H9 (cell line): ENCODE results near the gene MSI2. TPM values are rescaled to one million over a fixed set of nuclear protein-coding genes. Genes with fewer than 3 reads are reported as not detected.

Experiments
- DNase-seq: peaks from one replicate; pipeline ENCODE4 v3.0.0-alpha.2; 2017
- H2AFZ ChIP-seq: one replicate; pipeline ENCODE4 v1.6.1; 2013; ENCODE audit warnings: mild to moderate bottlenecking, low read length, control low read depth, moderate library complexity
- H2AK5ac ChIP-seq: 2 replicates; pipeline ENCODE4 v1.6.1; 2013; ENCODE audit warnings: low read length, control low read depth, mixed read lengths; ENCODE audit not compliant: insufficient read length
- H2BK120ac ChIP-seq: one replicate; pipeline ENCODE4 v1.6.1; 2013; ENCODE audit warnings: low read depth, mild to moderate bottlenecking, low read length, control low read depth, inconsistent platforms; ENCODE audit not compliant: poor library complexity, severe bottlenecking
- H2BK12ac ChIP-seq: 2 replicates; pipeline ENCODE4 v1.6.1; 2013; ENCODE audit warnings: low read length, control low read depth, mixed read lengths, low read depth; ENCODE audit not compliant: insufficient read length
- H2BK15ac ChIP-seq: 2 replicates; pipeline ENCODE4 v1.6.1; 2013; ENCODE audit warnings: low read depth, low read length, control low read depth
- H2BK20ac ChIP-seq: one replicate; pipeline ENCODE4 v1.6.1; 2013; ENCODE audit warnings: low read depth, mild to moderate bottlenecking, low read length, control low read depth, inconsistent platforms; ENCODE audit not compliant: poor library complexity, severe bottlenecking
- H2BK5ac ChIP-seq: 2 replicates; pipeline ENCODE4 v1.6.1; 2013; ENCODE audit warnings: low read length, control low read depth, mixed read lengths; ENCODE audit not compliant: insufficient read length
- H3K14ac ChIP-seq: 2 replicates; pipeline ENCODE4 v1.6.1; 2013; ENCODE audit warnings: low read length, control low read depth; ENCODE audit not compliant: insufficient read depth
- H3K18ac ChIP-seq: 2 replicates; pipeline ENCODE4 v1.6.1; 2013; ENCODE audit warnings: low read depth, mild to moderate bottlenecking, mixed read lengths, low read length, control low read depth; ENCODE audit not compliant: insufficient read length
- H3K23ac ChIP-seq: 2 replicates; pipeline ENCODE4 v1.6.1; 2013; ENCODE audit warnings: low read length, control low read depth, mixed read lengths, low read depth; ENCODE audit not compliant: insufficient read length
- H3K23me2 ChIP-seq: 2 replicates; pipeline ENCODE4 v1.6.1; 2013; ENCODE audit warnings: low read depth, mild to moderate bottlenecking, mixed read lengths, low read length, control low read depth; ENCODE audit not compliant: insufficient read length, poor library complexity, severe bottlenecking
- H3K27ac ChIP-seq: 2 replicates; pipeline ENCODE4 v1.5.1; 2013; ENCODE audit warnings: low read length, control low read depth, mixed read lengths, low read depth; ENCODE audit not compliant: insufficient read length
- H3K27me3 ChIP-seq: 2 replicates; pipeline ENCODE4 v1.6.1; 2013; ENCODE audit warnings: low read length, control low read depth, inconsistent platforms; ENCODE audit not compliant: insufficient read depth
- H3K4ac ChIP-seq: 2 replicates; pipeline ENCODE4 v1.6.1; 2013; ENCODE audit warnings: low read depth, mild to moderate bottlenecking, control low read depth, inconsistent platforms, low read length, moderate library complexity
- H3K4me1 ChIP-seq: 2 replicates; pipeline ENCODE4 v1.6.1; 2013; ENCODE audit warnings: low read length, control low read depth, inconsistent platforms; ENCODE audit not compliant: insufficient read depth
- H3K4me2 ChIP-seq: 2 replicates; pipeline ENCODE4 v1.6.1; 2013; ENCODE audit warnings: low read length, control low read depth, mixed read lengths; ENCODE audit not compliant: insufficient read length, insufficient read depth
- H3K56ac ChIP-seq: 2 replicates; pipeline ENCODE4 v1.6.1; 2013; ENCODE audit warnings: low read depth, mild to moderate bottlenecking, mixed read lengths, low read length, control low read depth; ENCODE audit not compliant: insufficient read length
- H3K79me1 ChIP-seq: 2 replicates; pipeline ENCODE4 v1.6.1; 2013; ENCODE audit warnings: low read depth, mild to moderate bottlenecking, moderate library complexity, low read length, control low read depth, inconsistent platforms; ENCODE audit not compliant: insufficient read depth, poor library complexity, severe bottlenecking
- H3K79me2 ChIP-seq: 2 replicates; pipeline ENCODE4 v1.6.1; 2013; ENCODE audit warnings: low read length, control low read depth, inconsistent platforms; ENCODE audit not compliant: insufficient read depth
- H3K9ac ChIP-seq: 2 replicates; pipeline ENCODE4 v1.6.1; 2013; ENCODE audit warnings: low read length, control low read depth, mixed read lengths; ENCODE audit not compliant: insufficient read length; ENCODE audit errors: extremely low read depth
- H3K9me3 ChIP-seq: one replicate; pipeline ENCODE4 v1.6.1; 2013; ENCODE audit warnings: low read depth, low read length, inconsistent platforms; ENCODE audit not compliant: control insufficient read depth
- H3T11ph ChIP-seq: one replicate; pipeline ENCODE4 v1.6.1; 2013; ENCODE audit warnings: mild to moderate bottlenecking, low read length, control low read depth, inconsistent platforms
- H4K20me1 ChIP-seq: one replicate; pipeline ENCODE4 v1.6.1; 2013; ENCODE audit not compliant: control insufficient read depth, insufficient read length, insufficient read depth
- H4K5ac ChIP-seq: 2 replicates; pipeline ENCODE4 v1.6.1; 2013; ENCODE audit warnings: low read depth, mild to moderate bottlenecking, mixed read lengths, low read length, control low read depth; ENCODE audit not compliant: insufficient read length
- H4K8ac ChIP-seq: replicated peaks from 2 replicates; pipeline ENCODE4 v1.6.1; 2013; ENCODE audit warnings: low read length, control low read depth, mixed read lengths, low read depth; ENCODE audit not compliant: insufficient read length
- H4K91ac ChIP-seq: 2 replicates; pipeline ENCODE4 v1.6.1; 2013; ENCODE audit warnings: low read depth, mild to moderate bottlenecking, moderate library complexity, mixed read lengths, low read length, control low read depth; ENCODE audit not compliant: insufficient read length
- H3K27ac Mint-ChIP-seq, 3 experiments: 2 replicates in 2 of 3; 3 replicates in 1 of 3; pipeline ENCODE4 v1.8.0; 2020 to 2021; ENCODE audit warnings: mixed read lengths in 3 of 3, mild to moderate bottlenecking in 1 of 3, moderate library complexity in 1 of 3
- H3K27me3 Mint-ChIP-seq: 2 replicates; pipeline ENCODE4 v1.8.0; 2021; ENCODE audit warnings: low read depth, mild to moderate bottlenecking, moderate library complexity, mixed read lengths
- H3K36me3 Mint-ChIP-seq, 3 experiments: 2 replicates in 2 of 3; 3 replicates in 1 of 3; pipeline ENCODE4 v1.8.0; 2020 to 2021; ENCODE audit warnings: low read depth in 3 of 3, mixed read lengths in 3 of 3; ENCODE audit not compliant: insufficient read depth in 1 of 3
- H3K4me1 Mint-ChIP-seq, 2 experiments: 2 replicates each; pipeline ENCODE4 v1.8.0; 2020; ENCODE audit warnings: mixed read lengths in 2 of 2
- H3K4me3 Mint-ChIP-seq, 2 experiments: 2 replicates in 1 of 2; 3 replicates in 1 of 2; pipeline ENCODE4 v1.8.0; 2020 to 2021; ENCODE audit warnings: mild to moderate bottlenecking in 2 of 2, mixed read lengths in 2 of 2, moderate library complexity in 1 of 2
- H3K9me3 Mint-ChIP-seq, 2 experiments: 2 replicates in 1 of 2; 3 replicates in 1 of 2; pipeline ENCODE4 v1.8.0; 2020; ENCODE audit warnings: mild to moderate bottlenecking in 2 of 2, mixed read lengths in 2 of 2, moderate library complexity in 1 of 2
- CTCF ChIP-seq: fragments of 200-600 bp; sonication (generic); conservative IDR thresholded peaks from 3 replicates; pipeline ENCODE4 v1.8.0; 2021; ENCODE audit warnings: antibody characterized with exemption, mild to moderate bottlenecking
- WGBS: extraction: QIAGEN DNeasy Blood & Tissue Kit; methylation state at CpG from one replicate; pipeline ENCODE4 v1.1.7; 2013; ENCODE audit warnings: missing lambda C conversion rate, low lambda C conversion rate, mixed read lengths; ENCODE audit not compliant: insufficient read length; ENCODE audit errors: extremely low coverage; 5-methylcytosine and 5-hydroxymethylcytosine counted together
- total RNA-seq: library from RNA; stranded (reverse); gene quantifications from 2 replicates; pipeline ENCODE4 v1.2.1, GENCODE V29; 2021

Gene MSI2
- total RNA-seq, 1 experiment from 2014 or later, result 98.5 TPM

GRCh38 chr17:57638284-57638683, 382.0 kb downstream of the MSI2 start:
- H2BK12ac ChIP-seq, result no peak overlapping the region
- no peaks in the 10 kb centered on the region for H3K23me2 ChIP-seq
- H3K9me3 ChIP-seq, result no peaks in the 10 kb centered on the region
- H3K27me3 ChIP-seq, result no peaks in the 10 kb centered on the region
- no peak overlapping the region for H3K4me2 ChIP-seq
- no peak overlapping the region; the same call in 1 of the 2 replicates for H3K14ac ChIP-seq
- H3K18ac ChIP-seq, result no peak overlapping the region
- Mint-ChIP-seq H3K27me3 (no peaks in the 10 kb centered on the region), H3K36me3 (peaks cover 8 to 14% (median 8%) of the 10 kb centered on the region in 3 experiments; a peak in 6 of 7 replicates), H3K4me3 (no peak overlapping the region), H3K4me1 (peaks cover 21 to 28% of the 10 kb centered on the region in 2 experiments), H3K27ac (no peak overlapping the region), H3K9me3 (no peaks in the 10 kb centered on the region)
- no peak overlapping the region for H3T11ph ChIP-seq
- H4K20me1 ChIP-seq, result no peaks in the 10 kb centered on the region
- H3K4me1 ChIP-seq, result no peaks in the 10 kb centered on the region
- no peak overlapping the region for H4K5ac ChIP-seq
- no peak overlapping the region for H3K56ac ChIP-seq
- no peak overlapping the region for H4K91ac ChIP-seq
- WGBS, result no CpG with 5 or more reads among the region's 8 CpGs
- H2BK5ac ChIP-seq, result no peak overlapping the region
- no peak overlapping the region for H2AFZ ChIP-seq
- no peak overlapping the region for H3K23ac ChIP-seq
- no peak for TF ChIP-seq CTCF
- H2BK120ac ChIP-seq, result no peak overlapping the region
- H3K4ac ChIP-seq, result no peak overlapping the region
- DNase-seq, result no peak
- H3K9ac ChIP-seq, result no peak overlapping the region
- no peaks in the 10 kb centered on the region for H3K79me2 ChIP-seq
- no peak overlapping the region for H4K8ac ChIP-seq
- no peak overlapping the region for H3K27ac ChIP-seq
- H3K79me1 ChIP-seq, result no peaks in the 10 kb centered on the region
- no peak overlapping the region for H2AK5ac ChIP-seq
- no peak overlapping the region for H2BK15ac ChIP-seq
- H2BK20ac ChIP-seq, result no peak overlapping the region
